Astrocyte (in vitro differentiated cells and primary cell): ENCODE measurements around the gene LST1. TPM values are rescaled to one million over a fixed set of nuclear protein-coding genes. Genes with fewer than 3 reads are reported as not detected.
A peak's percentile ranks its signal among the peaks of the same experiment; 100 is the strongest.

ENCODE experiments used
- DNase-seq: peaks from one replicate; pipeline ENCODE4 v3.0.0-alpha.2; 2010; ENCODE audit warnings: low read depth
- FAIRE-seq: peaks from 2 replicates; lab custom pipeline; 2011; peaks lifted over from hg19 to GRCh38; lab: Jason Lieb, UNC
- H2AFZ ChIP-seq: 2 replicates; pipeline ENCODE4 v1.6.0; 2012; ENCODE audit warnings: low read depth, low read length, inconsistent platforms
- H3K27ac ChIP-seq: 2 replicates; pipeline ENCODE4 v1.5.1; 2011; ENCODE audit warnings: low read depth, low read length, inconsistent platforms
- H3K27me3 ChIP-seq: 2 replicates; pipeline ENCODE4 v1.6.0; 2011; ENCODE audit warnings: low read length, inconsistent platforms; ENCODE audit not compliant: insufficient read depth
- H3K36me3 ChIP-seq: 2 replicates; pipeline ENCODE4 v1.5.1; 2011; ENCODE audit warnings: low read length, inconsistent platforms; ENCODE audit not compliant: insufficient read depth
- H3K4me1 ChIP-seq: 2 replicates; pipeline ENCODE4 v1.5.1; 2011; ENCODE audit warnings: low read length, inconsistent platforms; ENCODE audit not compliant: insufficient read depth
- H3K4me2 ChIP-seq: 2 replicates; pipeline ENCODE4 v1.6.0; 2012; ENCODE audit warnings: low read length, inconsistent platforms
- H3K4me3 ChIP-seq: 2 replicates; pipeline ENCODE4 v1.5.1; 2011; ENCODE audit warnings: low read depth, mild to moderate bottlenecking, low read length, inconsistent platforms; ENCODE audit not compliant: insufficient read depth
- H3K79me2 ChIP-seq: 2 replicates; pipeline ENCODE4 v1.6.0; 2012; ENCODE audit warnings: mild to moderate bottlenecking, low read length, inconsistent platforms; ENCODE audit not compliant: insufficient read depth
- H3K9ac ChIP-seq: 2 replicates; pipeline ENCODE4 v1.6.0; 2012; ENCODE audit warnings: mild to moderate bottlenecking, low read length, inconsistent platforms
- H3K9me3 ChIP-seq: 2 replicates; pipeline ENCODE4 v1.5.1; 2012; ENCODE audit warnings: low read depth, mild to moderate bottlenecking, low read length, inconsistent platforms; ENCODE audit not compliant: insufficient read depth
- H4K20me1 ChIP-seq: 2 replicates; pipeline ENCODE4 v1.6.0; 2012; ENCODE audit warnings: low read length, inconsistent platforms; ENCODE audit not compliant: insufficient read depth
- H3K27ac Mint-ChIP-seq: one replicate; pipeline ENCODE4 v1.8.0; 2021; ENCODE audit warnings: mild to moderate bottlenecking, mixed read lengths; ENCODE audit not compliant: unreplicated experiment
- H3K27me3 Mint-ChIP-seq: one replicate; pipeline ENCODE4 v1.8.0; 2021; ENCODE audit warnings: low read depth, mixed read lengths; ENCODE audit not compliant: unreplicated experiment
- H3K36me3 Mint-ChIP-seq: one replicate; pipeline ENCODE4 v1.8.0; 2021; ENCODE audit warnings: low read depth, mixed read lengths; ENCODE audit not compliant: unreplicated experiment
- H3K4me1 Mint-ChIP-seq: one replicate; pipeline ENCODE4 v1.8.0; 2021; ENCODE audit warnings: low read depth, mixed read lengths; ENCODE audit not compliant: unreplicated experiment
- H3K4me3 Mint-ChIP-seq: one replicate; pipeline ENCODE4 v1.8.0; 2021; ENCODE audit warnings: mild to moderate bottlenecking, moderate library complexity, mixed read lengths; ENCODE audit not compliant: unreplicated experiment
- H3K9me3 Mint-ChIP-seq: one replicate; pipeline ENCODE4 v1.8.0; 2021; ENCODE audit warnings: mild to moderate bottlenecking, mixed read lengths; ENCODE audit not compliant: unreplicated experiment
- CTCF ChIP-seq: IDR thresholded peaks from 2 replicates; pipeline ENCODE4 v1.5.1; 2011; ENCODE audit warnings: low read depth, mild to moderate bottlenecking, inconsistent platforms, low read length, moderate library complexity; ENCODE audit not compliant: insufficient read depth
- EZH2 ChIP-seq: IDR thresholded peaks from 2 replicates; pipeline ENCODE4 v1.6.1; 2012; ENCODE audit warnings: mild to moderate bottlenecking, low read length, inconsistent platforms; ENCODE audit not compliant: insufficient read depth
- total RNA-seq: library from RNA; stranded (reverse); gene quantifications from 2 replicates; pipeline ENCODE4 v1.2.1, GENCODE V29; 2021

LST1 gene
- total RNA-seq, 1 donor from 2014 or later, result not detected

GRCh38 chr6:31619805-31620585, 33.9 kb downstream of the LST1 start:
- Mint-ChIP-seq H3K27me3 (peaks cover 4% of the 10 kb centered on the region), H3K36me3 (peaks cover 16% of the 10 kb centered on the region), H3K9me3 (no peaks in the 10 kb centered on the region), H3K4me1 (peaks cover 14% of the 10 kb centered on the region), H3K4me3 (peak overlapping the region; percentile 94), H3K27ac (peak overlapping the region; percentile 98)
- H3K4me2 ChIP-seq, result peak overlapping the region; percentile 86
- H3K27ac ChIP-seq, result peak overlapping the region; percentile 99
- H4K20me1 ChIP-seq, result peaks cover 39% of the 10 kb centered on the region
- DNase-seq, result peak; percentile 98
- H3K36me3 ChIP-seq, result peaks cover 13% of the 10 kb centered on the region
- peak overlapping the region; percentile 82 for H2AFZ ChIP-seq
- TF ChIP-seq CTCF (no peak), EZH2 (no peak)
- peak overlapping the region; percentile 66 for H3K4me3 ChIP-seq
- H3K4me1 ChIP-seq, result peaks cover 12% of the 10 kb centered on the region
- H3K27me3 ChIP-seq, result no peaks in the 10 kb centered on the region
- H3K9me3 ChIP-seq, result no peaks in the 10 kb centered on the region
- peaks cover 43% of the 10 kb centered on the region for H3K79me2 ChIP-seq
- FAIRE-seq, result no peak
- peak overlapping the region; percentile 89 for H3K9ac ChIP-seq

- H3K4me3 ChIP-seq, result peak within 1 kb of the TSS; percentile 77
- peak within 1 kb of the TSS; percentile 97 for H3K4me3 Mint-ChIP-seq
- peak within 1 kb of the TSS; percentile 94 for H3K4me2 ChIP-seq
- peaks cover 4% of the 10 kb centered on the region for H3K27me3 Mint-ChIP-seq
- no peaks in the 10 kb centered on the region for H3K9me3 Mint-ChIP-seq
- DNase-seq (no peak), FAIRE-seq (no peak)
- H2AFZ ChIP-seq, result peak within 1 kb of the TSS; percentile 82
- peak within 1 kb of the TSS; percentile 93 for H3K9ac ChIP-seq
- H3K27ac ChIP-seq, result peak within 1 kb of the TSS; percentile 99
- peaks cover 47% of the 10 kb centered on the region for H4K20me1 ChIP-seq
- no peaks in the 10 kb centered on the region for H3K27me3 ChIP-seq
- peaks cover 51% of the 10 kb centered on the region for H3K79me2 ChIP-seq
- peaks cover 12% of the 10 kb centered on the region for H3K4me1 ChIP-seq
- no peak for TF ChIP-seq CTCF
- TF ChIP-seq EZH2, result no peak
- H3K9me3 ChIP-seq, result no peaks in the 10 kb centered on the region
- H3K36me3 Mint-ChIP-seq, result peaks cover 20% of the 10 kb centered on the region
- peak within 1 kb of the TSS; percentile 98 for H3K27ac Mint-ChIP-seq
- peaks cover 21% of the 10 kb centered on the region for H3K36me3 ChIP-seq
- H3K4me1 Mint-ChIP-seq, result peaks cover 11% of the 10 kb centered on the region
These were observed 34.7 kb downstream of the LST1 start, which contains the start of gene PRRC2A for GRCh38 chr6:31620586-31621319. Gene PRRC2A, plus strand, starts transcription at chr6:31620715. Its CDS starts 2,075 bp downstream, at chr6:31622790.
